Endothelial cell of umbilical vein (primary cell): ENCODE data around the gene IRS1. TPM values are rescaled to one million over a fixed set of nuclear protein-coding genes. Genes with fewer than 3 reads are reported as not detected.

Experiments used
- BruUV-seq: library from RNA; stranded (reverse); fragments of 400-500 nt; replicated peaks from 2 replicates; lab custom pipeline; 2021; lab: Mats Ljungman, UMichigan
- CTCF ChIA-PET: fragments of 300-600, 350-600 bp; sonication (Branson Sonifier 250); formaldehyde crosslinking; loops from one replicate; lab custom pipeline; 2021; ENCODE audit warnings: antibody characterized with exemption, inconsistent platforms; lab: Charles Lee
- POLR2A ChIA-PET: fragments of 300-600, 350-600 bp; sonication (Branson Sonifier 250); formaldehyde crosslinking; loops from one replicate; lab custom pipeline; 2021; ENCODE audit warnings: antibody characterized with exemption, inconsistent platforms; lab: Charles Lee
- DNase-seq: peaks from one replicate; pipeline ENCODE4 v3.0.0-alpha.2; 2011; ENCODE audit warnings: low read depth, low spot score
- FAIRE-seq: peaks from 2 replicates; lab custom pipeline; 2011; peaks lifted over from hg19 to GRCh38; lab: Jason Lieb, UNC
- H2AFZ ChIP-seq: 2 replicates; pipeline ENCODE4 v1.6.0; 2012; ENCODE audit warnings: low read depth, low read length, control low read depth, inconsistent platforms
- H3K27ac ChIP-seq: 2 replicates; pipeline ENCODE4 v1.5.1; 2011; ENCODE audit warnings: low read depth, mild to moderate bottlenecking, control low read depth, low read length, moderate library complexity; ENCODE audit not compliant: insufficient read depth
- H3K27me3 ChIP-seq, 2 experiments: 2 replicates each; pipeline versions ENCODE4 v1.6.0 to v1.6.1; 2011; ENCODE audit warnings: low read length in 2 of 2, mixed read lengths in 1 of 2; ENCODE audit not compliant: control insufficient read depth in 2 of 2, insufficient read depth in 2 of 2
- H3K36me3 ChIP-seq, 2 experiments: 2 replicates in 1 of 2; 3 replicates in 1 of 2; pipeline ENCODE4 v1.5.1; 2011; ENCODE audit warnings: low read length in 2 of 2, mild to moderate bottlenecking in 1 of 2, moderate library complexity in 1 of 2; ENCODE audit not compliant: control insufficient read depth in 2 of 2, insufficient read depth in 2 of 2; ENCODE audit errors: extremely low read depth in 1 of 2
- H3K4me1 ChIP-seq: 3 replicates; pipeline ENCODE4 v1.5.1; 2011; ENCODE audit warnings: mild to moderate bottlenecking, low read length; ENCODE audit not compliant: control insufficient read depth, insufficient read depth; ENCODE audit errors: extremely low read depth
- H3K4me2 ChIP-seq: 2 replicates; pipeline ENCODE4 v1.6.1; 2011; ENCODE audit warnings: low read length, control low read depth, mixed read lengths; ENCODE audit not compliant: insufficient read depth
- H3K4me3 ChIP-seq, 3 experiments: fragments of 200-600 bp in 1 of 3; sonication (generic), shearing (Covaris generic) in 1 of 3; replicated peaks in 1 of 3; 2 replicates each; pipeline ENCODE4 v1.5.1; 2011 to 2016; ENCODE audit warnings: control low read depth in 3 of 3, low read length in 3 of 3, mild to moderate bottlenecking in 2 of 3, inconsistent platforms in 1 of 3, low read depth in 1 of 3, moderate library complexity in 1 of 3; ENCODE audit not compliant: insufficient read depth in 1 of 3
- H3K79me2 ChIP-seq: 2 replicates; pipeline ENCODE4 v1.6.0; 2012; ENCODE audit warnings: low read length, inconsistent platforms; ENCODE audit not compliant: control insufficient read depth, insufficient read depth
- H3K9ac ChIP-seq: replicated peaks from 2 replicates; pipeline ENCODE3; 2011; ENCODE audit warnings: low read length, control low read depth; ENCODE audit not compliant: insufficient read depth; ENCODE audit errors: extremely low read depth
- H3K9me1 ChIP-seq: replicated peaks from 3 replicates; pipeline ENCODE4 v1.6.0; 2011; ENCODE audit warnings: mild to moderate bottlenecking, low read length; ENCODE audit not compliant: control insufficient read depth, insufficient read depth; ENCODE audit errors: extremely low read depth
- H3K9me3 ChIP-seq: replicated peaks from 2 replicates; pipeline ENCODE4 v1.5.1; 2012; ENCODE audit warnings: low read length, inconsistent platforms; ENCODE audit not compliant: control insufficient read depth, insufficient read depth
- H4K20me1 ChIP-seq: replicated peaks from 2 replicates; pipeline ENCODE3; 2011; ENCODE audit warnings: mild to moderate bottlenecking, low read length; ENCODE audit not compliant: control insufficient read depth, insufficient read depth; ENCODE audit errors: extremely low read depth
- CTCF ChIP-seq, 2 donors: IDR thresholded peaks; 1 replicate in 1 of 2; 2 replicates in 1 of 2; pipeline ENCODE4 v1.5.1; 2011; ENCODE audit warnings: low read length in 2 of 2, mild to moderate bottlenecking in 2 of 2, moderate library complexity in 2 of 2, control low read depth in 1 of 2, inconsistent platforms in 1 of 2, low read depth in 1 of 2; ENCODE audit not compliant: insufficient read depth in 1 of 2; ENCODE audit errors: extremely low read depth in 1 of 2
- EZH2 ChIP-seq: IDR thresholded peaks from 2 replicates; pipeline ENCODE4 v1.6.1; 2012; ENCODE audit warnings: borderline replicate concordance, low read depth, mild to moderate bottlenecking, moderate library complexity, low read length, inconsistent platforms; ENCODE audit not compliant: severe bottlenecking
- FOS ChIP-seq: IDR thresholded peaks from 2 replicates; pipeline ENCODE4 v1.6.1; 2011; ENCODE audit warnings: mild to moderate bottlenecking, low read length, moderate library complexity, borderline replicate concordance; ENCODE audit not compliant: insufficient read depth
- POLR2AphosphoS5 ChIP-seq: IDR thresholded peaks from 2 replicates; pipeline ENCODE4 v1.6.1; 2012; ENCODE audit warnings: low read depth, mild to moderate bottlenecking, control low read depth, low read length, moderate library complexity; ENCODE audit not compliant: insufficient read depth
- dilution Hi-C: fragments of 300-500 bp; cut with MboI; formaldehyde crosslinking; loops from one replicate; pipeline ENCODE4 v1.15.0; 2019; ENCODE audit warnings: low sequenced_read_pairs; ENCODE audit not compliant: extremely low pct_ligation_motif_present
- intact Hi-C: fragments of 100-400 bp; cut with micrococcal nuclease; formaldehyde crosslinking; loops from one replicate; pipeline ENCODE4 v1.10.0; 2022
- polyA plus RNA-seq, 4 experiments: library from polyadenylated mRNA; depleted of rRNA in 3 of 4; stranded (reverse) in 3 of 4; unstranded in 1 of 4; fragments of >200 nt; gene quantifications; 2 replicates each; pipeline versions ENCODE4 v1.2.1 to v1.2.3, GENCODE V29; 2011 to 2012; ENCODE audit warnings: missing spikeins in 1 of 4
- total RNA-seq: library from RNA; stranded (reverse); gene quantifications from 2 replicates; pipeline ENCODE4 v1.2.3, GENCODE V29; 2021

Gene IRS1
- total and polyA plus RNA-seq, 2 donors (not counting 3 experiments of a cell fraction or from before 2014, with no cell fraction given): 0.10 to 0.11 TPM

- H3K9me3 ChIP-seq: no peaks in the 10 kb centered on the region
- no peak for DNase-seq
- no peaks in the 10 kb centered on the region for H3K79me2 ChIP-seq
- H3K4me3 ChIP-seq: no peak overlapping the region
- peaks cover 17 to 30% of the 10 kb centered on the region in 2 experiments for H3K27me3 ChIP-seq
- H3K4me2 ChIP-seq: no peak overlapping the region
- no peak for FAIRE-seq
- intact Hi-C loops: loop anchor here (5.0 to 10.0 kb wide), 2 partner anchors 420 to 763 kb away; no protein-coding TSS in a partner anchor
- TF ChIP-seq EZH2: no peak
- no peak for TF ChIP-seq FOS
- dilution Hi-C loops: no loop called here
- H3K9me1 ChIP-seq: no peaks in the 10 kb centered on the region
- ChIA-PET POLR2A (no interaction called here), CTCF (interaction anchor here (1.8 to 2.3 kb wide), 2 partner anchors 908 to 1132 kb away, joined by 5 to 7 read pairs; no protein-coding TSS in a partner anchor)
- H3K36me3 ChIP-seq: no peaks in the 10 kb centered on the region
- no peak overlapping the region for H2AFZ ChIP-seq
- no peak overlapping the region for H3K27ac ChIP-seq
- no TSS peak for BruUV-seq
- no peak overlapping the region for H3K9ac ChIP-seq
- no peaks in the 10 kb centered on the region for H4K20me1 ChIP-seq
- H3K4me1 ChIP-seq: peaks cover 15% of the 10 kb centered on the region
Observed at GRCh38 chr2:226797289-226797988, 2.2 kb downstream of the IRS1 start.

GRCh38 chr2:226796840-226797288 lies 2.8 kb downstream of the IRS1 start:
- TF ChIP-seq CTCF (IDR thresholded peaks at IDR 0.05; ENCODE audit: extremely low read depth in 1 of 2, insufficient read depth in 1 of 2, low read depth in 1 of 2, low read length in 2 of 2) (no peak), EZH2 (no peak), POLR2AphosphoS5 (no peak), FOS (no peak)
- no peak overlapping the region for H3K9ac ChIP-seq
- BruUV-seq: no TSS peak

More at GRCh38 chr2:226796840-226797288, 2.8 kb downstream of the IRS1 start:
- no peak overlapping the region for H3K4me3 ChIP-seq
- no peaks in the 10 kb centered on the region for H3K9me3 ChIP-seq
- H3K4me1 ChIP-seq: peaks cover 17% of the 10 kb centered on the region
- no peaks in the 10 kb centered on the region for H3K36me3 ChIP-seq
- no peak overlapping the region for H3K4me2 ChIP-seq
- H2AFZ ChIP-seq: no peak overlapping the region
- FAIRE-seq (no peak), DNase-seq (no peak)
- H4K20me1 ChIP-seq: no peaks in the 10 kb centered on the region
- POLR2A ChIA-PET: no interaction called here
- H3K27me3 ChIP-seq: peaks cover 17 to 30% of the 10 kb centered on the region in 2 experiments
- no peaks in the 10 kb centered on the region for H3K9me1 ChIP-seq
- intact Hi-C loops: loop anchor here (5.0 to 10.0 kb wide), 2 partner anchors 420 to 762 kb away; no protein-coding TSS in a partner anchor
- dilution Hi-C loops: no loop called here
- no peaks in the 10 kb centered on the region for H3K79me2 ChIP-seq
- H3K27ac ChIP-seq: no peak overlapping the region
- CTCF ChIA-PET: interaction anchor here (1.4 kb wide), 1 partner anchor 908 kb away, joined by 3 read pairs; no protein-coding TSS in a partner anchor
